Measurements from ENCODE around the gene PLEKHM3.

DNA sequence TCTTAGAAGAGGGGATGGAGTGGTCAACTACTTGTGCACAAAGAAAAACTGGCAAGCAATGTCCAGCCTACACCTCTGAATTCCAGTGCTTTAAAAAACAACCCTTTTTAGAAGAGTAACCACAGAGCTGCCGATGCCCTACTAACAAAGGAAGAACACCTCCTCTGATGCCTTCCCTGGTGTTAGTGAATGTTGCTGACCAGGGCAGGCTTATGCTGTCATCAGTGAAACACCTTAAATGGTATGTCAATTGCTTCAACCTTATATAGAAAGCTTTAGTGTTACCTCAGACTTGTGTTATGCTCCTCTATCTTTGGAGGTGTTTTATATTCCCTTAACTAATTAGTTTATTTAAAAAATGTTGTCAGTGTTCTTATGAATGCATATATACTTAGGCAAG, 175.9 kb downstream of the PLEKHM3 start:
- TF ChIP-seq GATA3 (IDR thresholded peaks at IDR 0.05; ENCODE audit: low read depth, low read length) (no peak), GATA2 (IDR thresholded peaks at IDR 0.05; ENCODE audit: low read depth, low read length) (no peak)
